HG02759 (cell line): ENCODE data around the gene POLA1.
"Not testable (repeated sequence)": the region's sequence is repeated elsewhere in the genome, so short reads cannot be mapped to it uniquely, and the experiment has no call there.

Experiments
- ATAC-seq: cut with Tn5 transposase; IDR thresholded peaks from one replicate; pipeline ENCODE4 v1.9.1; 2021; ENCODE audit warnings: mild to moderate bottlenecking, moderate library complexity; ENCODE audit not compliant: unreplicated experiment

Gene POLA1

GRCh38 chrX:24782011-24782410, 88.3 kb downstream of the POLA1 start:
- ATAC-seq = no peak

GRCh38 chrX:24789047-24789446, 95.3 kb downstream of the POLA1 start:
- no peak for ATAC-seq

GRCh38 chrX:24790166-24790565, 96.4 kb downstream of the POLA1 start:
- no peak for ATAC-seq

- ATAC-seq = no peak
Measured at GRCh38 chrX:24796204-24796603, 102.5 kb downstream of the POLA1 start.

- no peak for ATAC-seq
Measured at GRCh38 chrX:24799078-24799477, 105.4 kb downstream of the POLA1 start.

- ATAC-seq = no peak
Measured at GRCh38 chrX:24799565-24799964, 105.8 kb downstream of the POLA1 start.

- ATAC-seq = no peak
Measured at GRCh38 chrX:24805201-24805600, 111.5 kb downstream of the POLA1 start.

- ATAC-seq = not testable (repeated sequence)
Measured at GRCh38 chrX:24819807-24820206, 126.1 kb downstream of the POLA1 start.

GRCh38 chrX:24828147-24828546, 134.4 kb downstream of the POLA1 start:
- no peak for ATAC-seq

GRCh38 chrX:24828600-24828999, 134.9 kb downstream of the POLA1 start:
- ATAC-seq = no peak

- no peak for ATAC-seq
Measured at GRCh38 chrX:24833695-24834094, 140.0 kb downstream of the POLA1 start.

GRCh38 chrX:24837966-24838365, 144.2 kb downstream of the POLA1 start:
- ATAC-seq = no peak

- ATAC-seq = no peak
Measured at GRCh38 chrX:24838629-24839028, 144.9 kb downstream of the POLA1 start.

- ATAC-seq = no peak
Measured at GRCh38 chrX:24839331-24839730, 145.6 kb downstream of the POLA1 start.

- ATAC-seq = no peak
Measured at GRCh38 chrX:24842486-24842885, 148.8 kb downstream of the POLA1 start.

GRCh38 chrX:24846550-24847150, 152.9 kb downstream of the POLA1 start:
- ATAC-seq = no peak

- ATAC-seq = no peak
Measured at GRCh38 chrX:24851289-24851688, 157.6 kb downstream of the POLA1 start.

- no peak for ATAC-seq
Measured at GRCh38 chrX:24851780-24852179, 158.1 kb downstream of the POLA1 start.

GRCh38 chrX:24858004-24858746, 164.5 kb downstream of the POLA1 start:
- no peak for ATAC-seq

GRCh38 chrX:24859211-24859841, 165.6 kb downstream of the POLA1 start:
- no peak for ATAC-seq

GRCh38 chrX:24860140-24860539, 166.4 kb downstream of the POLA1 start:
- no peak for ATAC-seq

- ATAC-seq = no peak
Measured at GRCh38 chrX:24862343-24862742, 168.6 kb downstream of the POLA1 start.
